Stimulated activated CD8-positive, alpha-beta memory T cell treated with anti-CD3 and anti-CD28 coated beads, Interleukin-2, amount 100 ng/mL, for 48 hours (primary cell): Measurements from ENCODE around the gene MPND.
A peak's percentile ranks its signal among the peaks of the same experiment; 100 is the strongest.

ENCODE experiments used
- DNase-seq, 2 donors: peaks; one replicate each; pipeline ENCODE4 v3.0.0-alpha.2; 2020; ENCODE audit warnings: low read depth in 2 of 2

Gene MPND

DNA sequence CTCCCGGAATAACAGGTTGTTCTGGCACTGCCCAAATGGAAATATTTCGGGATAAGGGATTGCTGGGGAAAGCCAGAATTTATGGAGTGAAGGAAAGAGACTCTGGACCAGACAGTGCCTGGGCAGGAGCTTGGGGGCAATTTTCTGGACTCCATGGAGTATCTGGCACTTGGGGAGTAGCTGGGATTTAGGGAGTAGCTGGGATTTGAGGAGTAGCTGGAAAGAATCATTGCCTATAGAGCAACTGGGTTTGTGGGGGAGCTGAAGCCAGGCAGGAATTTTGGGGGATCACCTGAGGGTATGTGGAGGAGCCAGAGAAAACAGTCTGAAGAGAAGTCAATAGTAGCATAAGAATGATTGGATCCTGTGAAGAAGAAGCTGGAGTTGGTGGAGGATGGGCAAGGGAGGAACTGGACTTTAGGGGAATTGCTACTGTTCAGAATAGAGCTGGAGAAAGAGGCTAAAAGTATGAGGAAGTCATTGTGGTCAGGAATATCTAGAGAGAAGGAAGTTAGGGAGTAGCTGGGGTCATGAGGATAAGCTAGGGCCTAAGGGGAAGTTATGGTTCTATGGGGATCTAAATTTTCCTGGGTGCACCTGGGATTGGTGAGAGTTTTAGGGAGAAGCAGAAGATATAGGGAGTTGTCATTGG, 24.2 kb upstream of the MPND start:
- DNase-seq, result no peak

DNA sequence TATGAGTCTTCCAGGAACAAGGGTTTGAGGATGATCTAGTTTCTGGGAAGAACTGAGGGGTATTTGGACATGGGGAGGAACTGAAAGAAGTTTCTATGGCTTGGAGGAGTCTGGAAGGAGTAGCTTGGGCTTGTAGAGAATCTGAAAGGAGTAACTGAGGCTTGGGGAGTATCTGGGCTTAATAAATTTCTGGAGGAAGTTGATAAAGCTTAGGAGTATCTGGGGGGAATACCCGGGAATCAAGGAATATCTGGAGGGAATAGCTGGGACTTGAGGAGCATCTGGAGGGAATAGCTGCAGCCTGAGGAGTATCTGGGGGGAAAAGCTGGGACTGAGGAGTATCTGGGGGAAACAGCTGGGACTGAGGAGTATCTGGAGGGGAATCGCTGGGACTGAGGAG, 22.9 kb upstream of the MPND start:
- no peak for DNase-seq

- DNase-seq, result no peak
These were observed 20.3 kb upstream of the MPND start for GRCh38 chr19:4322942-4323665.

GRCh38 chr19:4323692-4324091, 19.7 kb upstream of the MPND start:
- DNase-seq, result no peak

DNA sequence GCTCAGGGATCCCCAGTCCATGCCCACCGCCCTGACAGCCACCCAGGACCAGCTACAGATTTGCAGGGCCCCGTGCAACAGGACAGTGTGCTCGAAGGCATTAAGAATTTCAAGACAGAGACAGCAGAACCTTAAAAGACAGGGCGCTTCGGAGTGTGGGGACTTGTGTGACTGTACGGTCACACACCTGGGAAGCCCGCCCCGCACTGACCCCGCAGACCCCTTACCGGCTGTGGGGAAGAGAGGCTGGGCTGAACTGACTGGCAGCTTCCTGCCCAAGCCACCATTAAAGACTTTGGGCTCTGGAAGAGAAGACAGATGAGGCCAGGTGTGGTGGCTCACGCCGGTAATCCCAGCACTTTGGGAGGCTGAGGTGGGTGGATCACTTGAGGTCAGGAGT, 19.1 kb upstream of the MPND start:
- DNase-seq, result no peak

GRCh38 chr19:4326215-4326836, 17.0 kb upstream of the MPND start:
- DNase-seq, result no peak

GRCh38 chr19:4326837-4327251, 16.5 kb upstream of the MPND start:
- DNase-seq, result no peak

- DNase-seq, result peak; percentile 62 to 88
These were observed 16.0 kb upstream of the MPND start for GRCh38 chr19:4327252-4327876.

DNA sequence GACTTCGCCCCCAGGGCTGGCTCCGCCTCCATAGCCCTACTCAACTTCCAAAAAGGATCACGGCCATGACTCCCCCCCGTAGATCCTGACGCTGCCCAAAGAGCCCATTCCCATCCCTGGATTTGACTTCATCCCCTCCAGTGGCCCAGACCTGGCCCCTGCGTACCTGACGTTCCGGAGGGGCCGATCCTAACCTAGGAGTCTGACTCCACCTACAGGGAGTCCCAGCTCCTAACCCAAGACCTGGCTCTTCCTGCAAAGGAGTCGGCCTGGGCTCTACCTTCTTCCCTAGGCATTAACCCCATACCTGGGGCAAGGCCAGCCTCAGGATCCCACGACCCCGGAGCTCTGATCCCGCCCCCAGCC, 15.5 kb upstream of the MPND start:
- DNase-seq, result no peak

- peak; percentile 93 to 99 for DNase-seq
These were observed 14.9 kb upstream of the MPND start for GRCh38 chr19:4328243-4328990.

- peak in 1 of 2 donors; percentile 62 for DNase-seq
These were observed 14.2 kb upstream of the MPND start for GRCh38 chr19:4328991-4329681.

DNA sequence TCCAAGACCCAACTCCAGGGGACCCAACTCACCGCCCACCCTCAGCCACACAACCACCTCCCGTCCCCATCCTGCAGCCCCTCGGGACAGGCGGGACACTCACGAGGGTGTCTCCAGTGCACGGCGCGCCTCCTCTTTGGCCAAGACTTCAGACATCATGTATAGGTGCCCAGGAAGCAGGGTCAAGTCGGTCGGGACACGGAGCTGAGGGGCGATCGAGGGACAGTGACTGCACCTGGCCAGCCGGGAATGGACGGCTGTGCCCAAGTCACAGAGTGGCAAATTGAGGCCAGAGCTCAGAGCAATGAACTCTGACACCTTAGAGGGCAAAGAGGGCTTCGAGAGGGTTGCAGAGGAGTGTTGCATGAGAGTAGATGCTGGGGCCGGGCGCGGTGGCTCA, 13.5 kb upstream of the MPND start:
- no peak for DNase-seq

- no peak for DNase-seq
These were observed 8.3 kb upstream of the MPND start for GRCh38 chr19:4334929-4335570.

- DNase-seq, result no peak
These were observed 5.4 kb upstream of the MPND start for GRCh38 chr19:4337906-4338440.

- DNase-seq, result no peak
These were observed 4.7 kb upstream of the MPND start, which contains the start of gene STAP2 for GRCh38 chr19:4338441-4339355. Gene STAP2, minus strand, starts transcription at chr19:4338827. Its CDS starts 74 bp downstream, at chr19:4338753.

DNA sequence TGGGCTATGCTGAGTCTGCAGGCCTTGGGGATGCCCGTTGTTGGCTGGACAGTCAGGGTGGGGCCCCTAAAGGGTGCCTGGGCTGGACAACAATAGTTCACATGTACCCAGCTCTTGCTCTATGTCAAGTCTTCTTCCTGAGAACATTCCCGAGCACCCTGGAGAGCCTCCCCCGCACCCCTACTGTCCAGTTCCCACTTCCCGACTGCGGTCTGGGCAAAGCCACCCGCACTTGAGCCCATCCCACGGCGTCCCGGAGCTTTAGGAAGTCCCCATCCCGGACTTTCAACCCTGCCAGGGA, 1.1 kb upstream of the MPND start:
- DNase-seq, result no peak

DNA sequence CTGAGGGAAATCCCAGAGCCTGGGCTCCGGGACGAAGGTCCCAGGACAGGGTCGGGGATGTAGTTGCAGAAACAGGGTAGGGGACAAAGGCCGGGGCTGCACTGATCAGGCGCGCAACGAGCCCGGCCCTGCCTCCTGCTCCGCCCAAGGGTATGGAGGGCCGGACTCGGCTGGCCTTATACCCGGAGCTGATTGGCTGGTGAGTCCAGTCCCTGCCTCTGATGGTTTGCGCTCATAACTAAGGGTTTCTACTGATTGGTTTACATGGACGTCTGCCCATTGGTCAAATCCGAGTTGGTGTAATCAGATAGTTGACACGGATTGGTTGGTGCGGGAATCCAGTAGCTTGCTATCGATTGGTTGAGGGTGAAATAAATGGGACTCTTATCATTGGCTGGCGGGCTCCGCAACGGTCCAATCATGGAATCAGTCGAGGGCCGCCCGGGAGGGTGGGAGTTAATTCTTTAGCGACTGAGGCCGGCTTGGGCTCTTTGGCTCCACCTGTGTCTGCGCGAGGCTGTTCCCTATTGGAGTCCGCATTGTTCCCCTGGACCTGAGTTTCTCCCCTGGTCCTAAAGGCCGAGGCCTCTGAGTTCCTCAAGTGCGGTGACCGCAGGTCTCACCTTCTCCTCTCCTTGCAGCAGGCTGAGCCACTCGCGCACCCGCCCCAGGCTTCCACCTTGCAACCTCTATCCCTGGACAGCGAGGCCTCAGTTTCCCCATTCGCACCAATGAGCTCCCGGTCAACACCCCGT, 570 bp upstream of the MPND start:
- peak; percentile 80 to 85 for DNase-seq

- no peak for DNase-seq
These were observed 2.1 kb downstream of the MPND start for GRCh38 chr19:4345342-4346019.
